GM23338 (cell line): Measurements from ENCODE around the gene MMP15. TPM values are rescaled to one million over a fixed set of nuclear protein-coding genes. Genes with fewer than 3 reads are reported as not detected.

Experiments used
- ATAC-seq: fragments of 200-7000 bp; cut with Tn5 transposase; 3 replicates; pipeline ENCODE4 v1.9.1; 2020
- DNase-seq: peaks from one replicate; pipeline ENCODE4 v3.0.0-alpha.2; 2015; ENCODE audit warnings: low spot score
- H2AFZ ChIP-seq: fragments of 200-600 bp; sonication (generic); 2 replicates; pipeline ENCODE4 v1.8.0; 2016; ENCODE audit warnings: antibody characterized with exemption, mild to moderate bottlenecking, moderate library complexity
- H3F3A ChIP-seq: fragments of 200-600 bp; sonication (generic); replicated peaks from 2 replicates; pipeline ENCODE4 v1.8.0; 2017; ENCODE audit warnings: antibody characterized with exemption, mixed run types, low read depth
- H3K27ac ChIP-seq: fragments of 200-600 bp; sonication (generic); 2 replicates; pipeline ENCODE4 v1.6.1; 2016; ENCODE audit warnings: low read depth
- H3K27me3 ChIP-seq: fragments of 200-600 bp; sonication (generic); 2 replicates; pipeline ENCODE4 v1.8.0; 2016; ENCODE audit warnings: mild to moderate bottlenecking, mixed run types, moderate library complexity; ENCODE audit not compliant: insufficient read depth
- H3K36me3 ChIP-seq: fragments of 200-600 bp; sonication (generic); 2 replicates; pipeline ENCODE4 v1.8.0; 2016; ENCODE audit warnings: mild to moderate bottlenecking; ENCODE audit not compliant: insufficient read depth
- H3K4me1 ChIP-seq: fragments of 200-600 bp; sonication (generic); 2 replicates; pipeline ENCODE4 v1.8.0; 2016; ENCODE audit warnings: mild to moderate bottlenecking, moderate library complexity; ENCODE audit not compliant: insufficient read depth
- H3K4me2 ChIP-seq: fragments of 200-600 bp; sonication (generic); 2 replicates; pipeline ENCODE4 v1.7.1; 2017; ENCODE audit warnings: mixed run types
- H3K4me3 ChIP-seq: fragments of 200-600 bp; sonication (generic); 2 replicates; pipeline ENCODE4 v1.6.1; 2016; ENCODE audit warnings: mixed run types
- H3K79me2 ChIP-seq: fragments of 200-600 bp; sonication (generic); replicated peaks from 2 replicates; pipeline ENCODE4 v1.8.0; 2017; ENCODE audit warnings: mild to moderate bottlenecking; ENCODE audit not compliant: insufficient read depth
- H3K9me2 ChIP-seq: fragments of 200-600 bp; sonication (generic); 2 replicates; pipeline ENCODE4 v1.8.0; 2017; ENCODE audit not compliant: insufficient read depth
- H4K20me1 ChIP-seq: fragments of 200-600 bp; sonication (generic); replicated peaks from 2 replicates; pipeline ENCODE4 v1.8.0; 2017; ENCODE audit warnings: mild to moderate bottlenecking; ENCODE audit not compliant: insufficient read depth
- H3K27ac Mint-ChIP-seq: 2 replicates; pipeline ENCODE4 v1.8.0; 2020; ENCODE audit warnings: inconsistent platforms, mild to moderate bottlenecking, moderate library complexity, mixed read lengths
- H3K27me3 Mint-ChIP-seq: 3 replicates; pipeline ENCODE4 v1.8.0; 2022; ENCODE audit warnings: low read depth, mild to moderate bottlenecking, moderate library complexity, mixed read lengths, inconsistent platforms; ENCODE audit not compliant: insufficient read depth, poor library complexity
- H3K36me3 Mint-ChIP-seq: 3 replicates; pipeline ENCODE4 v1.8.0; 2021; ENCODE audit warnings: low read depth, mild to moderate bottlenecking, inconsistent platforms, moderate library complexity, mixed read lengths
- H3K4me1 Mint-ChIP-seq: 3 replicates; pipeline ENCODE4 v1.8.0; 2020; ENCODE audit warnings: mild to moderate bottlenecking, inconsistent platforms, mixed read lengths
- H3K4me3 Mint-ChIP-seq: 3 replicates; pipeline ENCODE4 v1.8.0; 2021; ENCODE audit warnings: moderate library complexity, mild to moderate bottlenecking, inconsistent platforms, mixed read lengths
- H3K9me3 Mint-ChIP-seq: 3 replicates; pipeline ENCODE4 v1.8.0; 2020; ENCODE audit warnings: moderate library complexity, mild to moderate bottlenecking, inconsistent platforms, mixed read lengths
- CREB1 ChIP-seq: fragments of 250-450 bp; sonication (Bioruptor Pico); IDR thresholded peaks from 2 replicates; pipeline ENCODE4 v1.5.0; 2020; ENCODE audit warnings: low read depth, mild to moderate bottlenecking, moderate library complexity
- EZH2 ChIP-seq: fragments of 200-600 bp; sonication (generic); IDR thresholded peaks from one replicate; pipeline ENCODE4 v1.8.0; 2017; ENCODE audit warnings: antibody characterized with exemption, mild to moderate bottlenecking, low read depth; ENCODE audit not compliant: unreplicated experiment
- EZH2phosphoT487 ChIP-seq: fragments of 200-600 bp; sonication (generic); IDR thresholded peaks from one replicate; pipeline ENCODE4 v1.8.1; 2018; ENCODE audit warnings: antibody characterized with exemption; ENCODE audit not compliant: unreplicated experiment
- JUNB ChIP-seq: IDR thresholded peaks from one replicate; pipeline ENCODE4 v1.6.1; 2016; ENCODE audit warnings: antibody characterized with exemption; ENCODE audit not compliant: unreplicated experiment
- NANOG ChIP-seq: IDR thresholded peaks from 2 replicates; pipeline ENCODE4 v1.6.1; 2016; ENCODE audit warnings: antibody characterized with exemption, borderline replicate concordance
- POLR2AphosphoS5 ChIP-seq: IDR thresholded peaks from 2 replicates; pipeline ENCODE4 v1.6.1; 2016; ENCODE audit warnings: antibody characterized with exemption, low read depth
- STAT1 ChIP-seq: IDR thresholded peaks from one replicate; pipeline ENCODE4 v1.6.1; 2016; ENCODE audit warnings: antibody characterized with exemption; ENCODE audit not compliant: unreplicated experiment
- ZNF114 ChIP-seq: fragments of 250-450 bp; sonication (Bioruptor Pico); IDR thresholded peaks from 2 replicates; pipeline ENCODE4 v1.5.0; 2020; ENCODE audit warnings: mild to moderate bottlenecking, moderate library complexity
- ZNF331 ChIP-seq: fragments of 250-450 bp; sonication (Bioruptor Pico); IDR thresholded peaks from 2 replicates; pipeline ENCODE4 v1.5.0; 2020; ENCODE audit warnings: low read depth, mild to moderate bottlenecking, moderate library complexity
- polyA plus RNA-seq: library from polyadenylated mRNA; unstranded; fragments of >200 nt; fragmentation: Nextera tagmentation; extraction: Ambion mirVana; gene quantifications from 2 replicates; pipeline ENCODE4 v1.2.1, GENCODE V29; 2016
- total RNA-seq: library from RNA; depleted of rRNA; stranded (reverse); fragments of >200 nt; shearing (Covaris generic); gene quantifications from 2 replicates; pipeline ENCODE4 v1.2.3, GENCODE V29; 2014
- TF ChIP-seq, protein P1 (sequence below): IDR thresholded peaks from one replicate; pipeline ENCODE4 v1.6.1; 2018; ENCODE audit warnings: antibody characterized with exemption; ENCODE audit not compliant: unreplicated experiment
- TF ChIP-seq, protein P2 (sequence below), 2 experiments: fragments of 200-600 bp in 1 of 2; sonication (generic) in 1 of 2; conservative IDR thresholded peaks; 2 replicates each; pipeline versions ENCODE4 v1.5.1 to v1.6.1; 2016 to 2017; ENCODE audit warnings: antibody characterized with exemption in 2 of 2, low read depth in 2 of 2, mild to moderate bottlenecking in 2 of 2, moderate library complexity in 1 of 2
- TF ChIP-seq, protein P3 (sequence below): IDR thresholded peaks from 2 replicates; pipeline ENCODE4 v1.6.1; 2016; ENCODE audit warnings: antibody characterized with exemption
- TF ChIP-seq, protein P4 (sequence below): fragments of 250-450 bp; sonication (Bioruptor Pico); IDR thresholded peaks from 2 replicates; pipeline ENCODE4 v1.5.0; 2020; ENCODE audit warnings: mild to moderate bottlenecking, moderate library complexity

MMP15 gene
- total and polyA plus RNA-seq, 2 experiments from 2014 or later: 10.9 to 79.1 TPM

DNA sequence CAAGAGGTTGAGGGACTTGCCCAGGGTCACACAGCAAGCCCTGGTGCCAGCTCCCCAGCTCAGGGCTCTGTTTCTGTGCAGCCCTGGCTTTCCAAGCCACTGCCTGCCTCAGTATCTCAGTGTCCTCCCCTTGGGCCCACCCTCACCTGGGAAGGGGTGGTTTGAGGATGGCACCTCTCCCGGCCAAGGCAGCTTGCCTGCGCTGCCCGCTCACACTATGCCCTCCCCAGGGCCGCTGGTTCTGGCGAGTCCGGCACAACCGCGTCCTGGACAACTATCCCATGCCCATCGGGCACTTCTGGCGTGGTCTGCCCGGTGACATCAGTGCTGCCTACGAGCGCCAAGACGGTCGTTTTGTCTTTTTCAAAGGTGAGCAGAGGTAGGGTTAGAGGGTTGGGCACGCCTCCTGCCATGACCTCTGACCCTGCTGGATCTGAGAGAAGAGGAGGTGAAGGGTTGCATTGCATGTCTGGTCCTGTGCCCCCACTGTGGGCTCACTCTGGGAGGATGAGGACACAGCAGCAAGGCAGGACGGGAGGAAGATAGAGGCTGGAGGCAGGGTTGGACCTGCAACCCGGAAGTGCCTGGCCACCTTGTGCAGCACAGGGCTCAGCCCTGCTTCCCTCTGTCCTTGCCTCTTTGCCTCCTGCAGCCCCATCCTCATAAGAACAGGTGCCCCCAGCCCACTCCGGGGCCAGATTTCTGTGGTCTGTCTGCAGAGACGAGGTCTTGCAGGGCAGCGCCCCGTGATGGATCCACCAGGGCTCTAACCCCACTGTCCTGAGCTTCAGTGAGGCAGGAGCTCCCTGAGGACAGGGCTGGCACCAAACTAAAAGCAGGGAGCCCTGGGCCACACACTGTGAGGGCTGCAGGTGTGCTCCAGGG, 16.7 kb downstream of the MMP15 start:
- Mint-ChIP-seq H3K27me3 (peaks cover 5% of the 10 kb centered on the region), H3K27ac (no peak overlapping the region), H3K9me3 (no peaks in the 10 kb centered on the region; the same call in 2 of the 3 replicates), H3K4me3 (no peak overlapping the region), H3K4me1 (no peaks in the 10 kb centered on the region), H3K36me3 (peaks cover 40% of the 10 kb centered on the region)
- no peaks in the 10 kb centered on the region for H3K27me3 ChIP-seq
- no peaks in the 10 kb centered on the region for H3F3A ChIP-seq
- DNase-seq (no peak), ATAC-seq (no peak)
- no peak overlapping the region for H3K4me2 ChIP-seq
- no peaks in the 10 kb centered on the region for H3K9me2 ChIP-seq
- H3K27ac ChIP-seq: no peak overlapping the region
- no peak for TF ChIP-seq ZNF114 (CRISPR knock-in tag)
- no peak for TF ChIP-seq EZH2phosphoT487
- TF ChIP-seq STAT1: no peak
- TF ChIP-seq CREB1 (CRISPR knock-in tag): no peak
- no peak for TF ChIP-seq ZNF331
- TF ChIP-seq POLR2AphosphoS5: no peak
- no peak for TF ChIP-seq EZH2
- TF ChIP-seq, protein P1, sequence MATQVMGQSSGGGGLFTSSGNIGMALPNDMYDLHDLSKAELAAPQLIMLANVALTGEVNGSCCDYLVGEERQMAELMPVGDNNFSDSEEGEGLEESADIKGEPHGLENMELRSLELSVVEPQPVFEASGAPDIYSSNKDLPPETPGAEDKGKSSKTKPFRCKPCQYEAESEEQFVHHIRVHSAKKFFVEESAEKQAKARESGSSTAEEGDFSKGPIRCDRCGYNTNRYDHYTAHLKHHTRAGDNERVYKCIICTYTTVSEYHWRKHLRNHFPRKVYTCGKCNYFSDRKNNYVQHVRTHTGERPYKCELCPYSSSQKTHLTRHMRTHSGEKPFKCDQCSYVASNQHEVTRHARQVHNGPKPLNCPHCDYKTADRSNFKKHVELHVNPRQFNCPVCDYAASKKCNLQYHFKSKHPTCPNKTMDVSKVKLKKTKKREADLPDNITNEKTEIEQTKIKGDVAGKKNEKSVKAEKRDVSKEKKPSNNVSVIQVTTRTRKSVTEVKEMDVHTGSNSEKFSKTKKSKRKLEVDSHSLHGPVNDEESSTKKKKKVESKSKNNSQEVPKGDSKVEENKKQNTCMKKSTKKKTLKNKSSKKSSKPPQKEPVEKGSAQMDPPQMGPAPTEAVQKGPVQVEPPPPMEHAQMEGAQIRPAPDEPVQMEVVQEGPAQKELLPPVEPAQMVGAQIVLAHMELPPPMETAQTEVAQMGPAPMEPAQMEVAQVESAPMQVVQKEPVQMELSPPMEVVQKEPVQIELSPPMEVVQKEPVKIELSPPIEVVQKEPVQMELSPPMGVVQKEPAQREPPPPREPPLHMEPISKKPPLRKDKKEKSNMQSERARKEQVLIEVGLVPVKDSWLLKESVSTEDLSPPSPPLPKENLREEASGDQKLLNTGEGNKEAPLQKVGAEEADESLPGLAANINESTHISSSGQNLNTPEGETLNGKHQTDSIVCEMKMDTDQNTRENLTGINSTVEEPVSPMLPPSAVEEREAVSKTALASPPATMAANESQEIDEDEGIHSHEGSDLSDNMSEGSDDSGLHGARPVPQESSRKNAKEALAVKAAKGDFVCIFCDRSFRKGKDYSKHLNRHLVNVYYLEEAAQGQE: no peak
- TF ChIP-seq JUNB: no peak
- TF ChIP-seq, protein P2, sequence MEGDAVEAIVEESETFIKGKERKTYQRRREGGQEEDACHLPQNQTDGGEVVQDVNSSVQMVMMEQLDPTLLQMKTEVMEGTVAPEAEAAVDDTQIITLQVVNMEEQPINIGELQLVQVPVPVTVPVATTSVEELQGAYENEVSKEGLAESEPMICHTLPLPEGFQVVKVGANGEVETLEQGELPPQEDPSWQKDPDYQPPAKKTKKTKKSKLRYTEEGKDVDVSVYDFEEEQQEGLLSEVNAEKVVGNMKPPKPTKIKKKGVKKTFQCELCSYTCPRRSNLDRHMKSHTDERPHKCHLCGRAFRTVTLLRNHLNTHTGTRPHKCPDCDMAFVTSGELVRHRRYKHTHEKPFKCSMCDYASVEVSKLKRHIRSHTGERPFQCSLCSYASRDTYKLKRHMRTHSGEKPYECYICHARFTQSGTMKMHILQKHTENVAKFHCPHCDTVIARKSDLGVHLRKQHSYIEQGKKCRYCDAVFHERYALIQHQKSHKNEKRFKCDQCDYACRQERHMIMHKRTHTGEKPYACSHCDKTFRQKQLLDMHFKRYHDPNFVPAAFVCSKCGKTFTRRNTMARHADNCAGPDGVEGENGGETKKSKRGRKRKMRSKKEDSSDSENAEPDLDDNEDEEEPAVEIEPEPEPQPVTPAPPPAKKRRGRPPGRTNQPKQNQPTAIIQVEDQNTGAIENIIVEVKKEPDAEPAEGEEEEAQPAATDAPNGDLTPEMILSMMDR (conservative IDR thresholded peaks at IDR 0.05; ENCODE audit: low read depth in 2 of 2): no peak
- TF ChIP-seq, protein P3, sequence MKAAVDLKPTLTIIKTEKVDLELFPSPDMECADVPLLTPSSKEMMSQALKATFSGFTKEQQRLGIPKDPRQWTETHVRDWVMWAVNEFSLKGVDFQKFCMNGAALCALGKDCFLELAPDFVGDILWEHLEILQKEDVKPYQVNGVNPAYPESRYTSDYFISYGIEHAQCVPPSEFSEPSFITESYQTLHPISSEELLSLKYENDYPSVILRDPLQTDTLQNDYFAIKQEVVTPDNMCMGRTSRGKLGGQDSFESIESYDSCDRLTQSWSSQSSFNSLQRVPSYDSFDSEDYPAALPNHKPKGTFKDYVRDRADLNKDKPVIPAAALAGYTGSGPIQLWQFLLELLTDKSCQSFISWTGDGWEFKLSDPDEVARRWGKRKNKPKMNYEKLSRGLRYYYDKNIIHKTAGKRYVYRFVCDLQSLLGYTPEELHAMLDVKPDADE: no peak
- no peak for TF ChIP-seq NANOG
- TF ChIP-seq, protein P4, sequence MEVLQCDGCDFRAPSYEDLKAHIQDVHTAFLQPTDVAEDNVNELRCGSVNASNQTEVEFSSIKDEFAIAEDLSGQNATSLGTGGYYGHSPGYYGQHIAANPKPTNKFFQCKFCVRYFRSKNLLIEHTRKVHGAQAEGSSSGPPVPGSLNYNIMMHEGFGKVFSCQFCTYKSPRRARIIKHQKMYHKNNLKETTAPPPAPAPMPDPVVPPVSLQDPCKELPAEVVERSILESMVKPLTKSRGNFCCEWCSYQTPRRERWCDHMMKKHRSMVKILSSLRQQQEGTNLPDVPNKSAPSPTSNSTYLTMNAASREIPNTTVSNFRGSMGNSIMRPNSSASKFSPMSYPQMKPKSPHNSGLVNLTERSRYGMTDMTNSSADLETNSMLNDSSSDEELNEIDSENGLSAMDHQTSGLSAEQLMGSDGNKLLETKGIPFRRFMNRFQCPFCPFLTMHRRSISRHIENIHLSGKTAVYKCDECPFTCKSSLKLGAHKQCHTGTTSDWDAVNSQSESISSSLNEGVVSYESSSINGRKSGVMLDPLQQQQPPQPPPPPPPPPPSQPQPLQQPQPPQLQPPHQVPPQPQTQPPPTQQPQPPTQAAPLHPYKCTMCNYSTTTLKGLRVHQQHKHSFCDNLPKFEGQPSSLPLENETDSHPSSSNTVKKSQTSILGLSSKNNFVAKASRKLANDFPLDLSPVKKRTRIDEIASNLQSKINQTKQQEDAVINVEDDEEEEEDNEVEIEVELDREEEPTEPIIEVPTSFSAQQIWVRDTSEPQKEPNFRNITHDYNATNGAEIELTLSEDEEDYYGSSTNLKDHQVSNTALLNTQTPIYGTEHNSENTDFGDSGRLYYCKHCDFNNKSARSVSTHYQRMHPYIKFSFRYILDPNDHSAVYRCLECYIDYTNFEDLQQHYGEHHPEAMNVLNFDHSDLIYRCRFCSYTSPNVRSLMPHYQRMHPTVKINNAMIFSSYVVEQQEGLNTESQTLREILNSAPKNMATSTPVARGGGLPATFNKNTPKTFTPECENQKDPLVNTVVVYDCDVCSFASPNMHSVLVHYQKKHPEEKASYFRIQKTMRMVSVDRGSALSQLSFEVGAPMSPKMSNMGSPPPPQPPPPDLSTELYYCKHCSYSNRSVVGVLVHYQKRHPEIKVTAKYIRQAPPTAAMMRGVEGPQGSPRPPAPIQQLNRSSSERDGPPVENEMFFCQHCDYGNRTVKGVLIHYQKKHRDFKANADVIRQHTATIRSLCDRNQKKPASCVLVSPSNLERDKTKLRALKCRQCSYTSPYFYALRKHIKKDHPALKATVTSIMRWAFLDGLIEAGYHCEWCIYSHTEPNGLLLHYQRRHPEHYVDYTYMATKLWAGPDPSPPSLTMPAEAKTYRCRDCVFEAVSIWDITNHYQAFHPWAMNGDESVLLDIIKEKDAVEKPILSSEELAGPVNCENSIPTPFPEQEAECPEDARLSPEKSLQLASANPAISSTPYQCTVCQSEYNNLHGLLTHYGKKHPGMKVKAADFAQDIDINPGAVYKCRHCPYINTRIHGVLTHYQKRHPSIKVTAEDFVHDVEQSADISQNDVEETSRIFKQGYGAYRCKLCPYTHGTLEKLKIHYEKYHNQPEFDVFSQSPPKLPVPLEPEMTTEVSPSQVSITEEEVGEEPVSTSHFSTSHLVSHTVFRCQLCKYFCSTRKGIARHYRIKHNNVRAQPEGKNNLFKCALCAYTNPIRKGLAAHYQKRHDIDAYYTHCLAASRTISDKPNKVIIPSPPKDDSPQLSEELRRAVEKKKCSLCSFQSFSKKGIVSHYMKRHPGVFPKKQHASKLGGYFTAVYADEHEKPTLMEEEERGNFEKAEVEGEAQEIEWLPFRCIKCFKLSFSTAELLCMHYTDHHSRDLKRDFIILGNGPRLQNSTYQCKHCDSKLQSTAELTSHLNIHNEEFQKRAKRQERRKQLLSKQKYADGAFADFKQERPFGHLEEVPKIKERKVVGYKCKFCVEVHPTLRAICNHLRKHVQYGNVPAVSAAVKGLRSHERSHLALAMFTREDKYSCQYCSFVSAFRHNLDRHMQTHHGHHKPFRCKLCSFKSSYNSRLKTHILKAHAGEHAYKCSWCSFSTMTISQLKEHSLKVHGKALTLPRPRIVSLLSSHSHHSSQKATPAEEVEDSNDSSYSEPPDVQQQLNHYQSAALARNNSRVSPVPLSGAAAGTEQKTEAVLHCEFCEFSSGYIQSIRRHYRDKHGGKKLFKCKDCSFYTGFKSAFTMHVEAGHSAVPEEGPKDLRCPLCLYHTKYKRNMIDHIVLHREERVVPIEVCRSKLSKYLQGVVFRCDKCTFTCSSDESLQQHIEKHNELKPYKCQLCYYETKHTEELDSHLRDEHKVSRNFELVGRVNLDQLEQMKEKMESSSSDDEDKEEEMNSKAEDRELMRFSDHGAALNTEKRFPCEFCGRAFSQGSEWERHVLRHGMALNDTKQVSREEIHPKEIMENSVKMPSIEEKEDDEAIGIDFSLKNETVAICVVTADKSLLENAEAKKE (CRISPR knock-in tag): no peak
- peaks cover 4% of the 10 kb centered on the region; the same call in 1 of the 2 replicates for H3K4me1 ChIP-seq
- H3K36me3 ChIP-seq: no peaks in the 10 kb centered on the region; the same call in 1 of the 2 replicates
- no peaks in the 10 kb centered on the region; the same call in 1 of the 2 replicates for H4K20me1 ChIP-seq
- no peak overlapping the region for H2AFZ ChIP-seq
- H3K79me2 ChIP-seq: no peaks in the 10 kb centered on the region
- no peak overlapping the region for H3K4me3 ChIP-seq
